ENCODE measurements around the gene TMEM141. TPM values are rescaled to one million over a fixed set of nuclear protein-coding genes. Genes with fewer than 3 reads are reported as not detected.

TMEM141 gene
- total and polyA plus RNA-seq, 2 of the 8 experiments (the other 6 are each of a cell fraction or from before 2014, with no cell fraction given), result 51.1 to 137 TPM

DNA sequence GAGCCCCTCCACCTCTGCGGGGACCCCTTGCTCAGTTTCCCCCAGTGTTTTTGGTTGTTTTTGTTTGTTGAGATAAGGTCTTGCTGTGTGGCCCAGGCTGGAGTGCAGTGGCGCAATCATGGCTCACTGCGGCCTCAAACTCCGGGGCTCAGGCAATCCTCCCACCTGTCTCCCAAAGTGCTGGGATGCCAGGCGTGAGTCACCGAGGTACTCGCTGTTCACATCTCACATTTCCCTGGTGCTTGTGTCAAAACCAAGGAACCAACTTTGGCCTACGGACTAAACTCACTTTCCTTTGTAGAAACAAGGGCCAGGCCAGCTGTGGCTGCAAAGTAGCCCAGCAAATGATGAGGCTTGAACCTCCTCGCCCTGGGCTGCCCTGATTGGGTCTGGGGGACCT lies 41.4 kb downstream of the TMEM141 start:
- H4K5ac ChIP-seq (ENCODE audit: insufficient read length, low read depth, low read length), result no peak overlapping the region
- H2BK120ac ChIP-seq (replicated peaks; ENCODE audit: low read depth, low read length), result no peak overlapping the region
- no peak overlapping the region for H3K4me3 ChIP-seq (ENCODE audit: extremely low read depth in 1 of 4, insufficient read depth in 2 of 4, low read depth in 3 of 4, low read length in 4 of 4)
- H3K18ac ChIP-seq (ENCODE audit: extremely low read depth, low read length), result no peak overlapping the region
- H2AFZ ChIP-seq (ENCODE audit: low read length), result no peak overlapping the region
- H2AK5ac ChIP-seq (ENCODE audit: low read depth, low read length), result no peak overlapping the region
- no peak overlapping the region for H3K9ac ChIP-seq (replicated peaks in 1 of 4; ENCODE audit: extremely low read depth in 1 of 4, low read depth in 3 of 4, low read length in 3 of 4)
- no peak for FAIRE-seq
- H2BK5ac ChIP-seq (ENCODE audit: low read depth, low read length), result no peak overlapping the region
- ChIA-PET POLR2A (ENCODE audit: partially characterized antibody) (interaction anchor here (0.6 to 20.5 kb wide), 9 partner anchors 9 to 442 kb away, joined by 3 to 248 read pairs (median 4); partner anchors contain the start of genes AJM1, MAMDC4 and RABL6), CTCF (ENCODE audit: partially characterized antibody) (interaction anchor here (1.1 to 9.0 kb wide), 5 partner anchors 10 to 390 kb away, joined by 3 to 55 read pairs (median 3); partner anchors contain the start of gene AJM1)
- no peaks in the 10 kb centered on the region for H3K79me2 ChIP-seq (ENCODE audit: control insufficient read depth in 1 of 2, insufficient read depth in 2 of 2, low read length in 2 of 2)
- 97% methylated on average over 8 of the region's 9 CpGs; no CpG with 5 or more reads in 1 of the 2 experiments for WGBS, 2 experiments (ENCODE audit: extremely low coverage in 1 of 2, insufficient coverage in 1 of 2, insufficient read length in 1 of 2, insufficient replicate concordance in 2 of 2, low coverage in 1 of 2, low lambda C conversion rate in 2 of 2, missing lambda C conversion rate in 1 of 2)
- no peak overlapping the region for H3K23ac ChIP-seq (ENCODE audit: insufficient read length)
- H3K56ac ChIP-seq (replicated peaks; ENCODE audit: insufficient read length, low read depth, low read length), result no peak overlapping the region
- no peak overlapping the region for H4K91ac ChIP-seq (replicated peaks; ENCODE audit: insufficient read length, low read length)
- H3K9me3 ChIP-seq (ENCODE audit: insufficient read depth in 2 of 2, low read depth in 1 of 2, low read length in 1 of 2), result no peaks in the 10 kb centered on the region
- H2BK12ac ChIP-seq (ENCODE audit: low read depth, low read length), result no peak overlapping the region
- H3K14ac ChIP-seq (ENCODE audit: insufficient read length), result no peak overlapping the region
- no peak overlapping the region for H2BK15ac ChIP-seq (ENCODE audit: low read length)
- H3K4me1 ChIP-seq (replicated peaks in 1 of 4; ENCODE audit: control insufficient read depth in 3 of 4, insufficient read depth in 4 of 4, low read length in 3 of 4), result no peaks in the 10 kb centered on the region
- peaks cover 3 to 15% of the 10 kb centered on the region in 2 experiments for H4K20me1 ChIP-seq (replicated peaks in 1 of 2; ENCODE audit: control insufficient read depth in 1 of 2, insufficient read depth in 2 of 2, low read length in 2 of 2)
- H3K27ac ChIP-seq (ENCODE audit: low read depth, low read length), result no peak overlapping the region
- no peaks in the 10 kb centered on the region for H3K23me2 ChIP-seq (ENCODE audit: low read depth, low read length)
- no peak overlapping the region for H4K8ac ChIP-seq (ENCODE audit: extremely low read depth, insufficient read depth, low read length)
- no peak overlapping the region for H3K4me2 ChIP-seq (ENCODE audit: insufficient read depth in 1 of 2, low read depth in 2 of 2, low read length in 2 of 2)
- H3K79me1 ChIP-seq (ENCODE audit: low read depth, low read length), result no peaks in the 10 kb centered on the region
- TF ChIP-seq EGR1 (IDR thresholded peaks at IDR 0.05; ENCODE audit: borderline replicate concordance, low read depth, low read length) (no peak), HDAC6 (IDR thresholded peaks at IDR 0.05; ENCODE audit: low read depth, low read length) (no peak), BCL11A (IDR thresholded peaks at IDR 0.05; ENCODE audit: low read depth in 2 of 2, low read length in 2 of 2) (no peak), TBP (IDR thresholded peaks at IDR 0.05; ENCODE audit: low read depth, low read length) (no peak), GTF2F1 (IDR thresholded peaks at IDR 0.05; ENCODE audit: borderline replicate concordance, low read depth, low read length) (no peak), CBX5 (IDR thresholded peaks at IDR 0.05; ENCODE audit: low read depth, low read length) (no peak), SIN3A (conservative IDR thresholded peaks at IDR 0.05 in 1 of 2, IDR thresholded peaks at IDR 0.05 in 1 of 2; ENCODE audit: low read depth in 1 of 2, low read length in 2 of 2) (no peak)
- TF ChIP-seq, protein P1, sequence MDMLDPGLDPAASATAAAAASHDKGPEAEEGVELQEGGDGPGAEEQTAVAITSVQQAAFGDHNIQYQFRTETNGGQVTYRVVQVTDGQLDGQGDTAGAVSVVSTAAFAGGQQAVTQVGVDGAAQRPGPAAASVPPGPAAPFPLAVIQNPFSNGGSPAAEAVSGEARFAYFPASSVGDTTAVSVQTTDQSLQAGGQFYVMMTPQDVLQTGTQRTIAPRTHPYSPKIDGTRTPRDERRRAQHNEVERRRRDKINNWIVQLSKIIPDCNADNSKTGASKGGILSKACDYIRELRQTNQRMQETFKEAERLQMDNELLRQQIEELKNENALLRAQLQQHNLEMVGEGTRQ (IDR thresholded peaks at IDR 0.05; ENCODE audit: low read length), result no peak
- H2BK20ac ChIP-seq (ENCODE audit: low read length), result no peak overlapping the region
- no peak overlapping the region for H3K4ac ChIP-seq (replicated peaks; ENCODE audit: insufficient read length, low read depth, low read length)
- DNase-seq (ENCODE audit: low read depth in 1 of 2, low spot score in 2 of 2), result no peak
- H3K36me3 ChIP-seq (ENCODE audit: control insufficient read depth in 2 of 4, insufficient read depth in 4 of 4, low read length in 3 of 4), result peaks cover 13 to 41% (median 33%) of the 10 kb centered on the region in 4 experiments
- no peaks in the 10 kb centered on the region for H3K27me3 ChIP-seq (replicated peaks in 1 of 4; ENCODE audit: control insufficient read depth in 3 of 4, extremely low read depth in 1 of 4, insufficient read depth in 3 of 4, low read length in 3 of 4)

All from H1 (cell line).